ENCODE measurements around the gene MYNN. TPM values are rescaled to one million over a fixed set of nuclear protein-coding genes. Genes with fewer than 3 reads are reported as not detected.

The MYNN gene
- total RNA-seq, 1 donor from 2014 or later, result 23.6 TPM

DNA sequence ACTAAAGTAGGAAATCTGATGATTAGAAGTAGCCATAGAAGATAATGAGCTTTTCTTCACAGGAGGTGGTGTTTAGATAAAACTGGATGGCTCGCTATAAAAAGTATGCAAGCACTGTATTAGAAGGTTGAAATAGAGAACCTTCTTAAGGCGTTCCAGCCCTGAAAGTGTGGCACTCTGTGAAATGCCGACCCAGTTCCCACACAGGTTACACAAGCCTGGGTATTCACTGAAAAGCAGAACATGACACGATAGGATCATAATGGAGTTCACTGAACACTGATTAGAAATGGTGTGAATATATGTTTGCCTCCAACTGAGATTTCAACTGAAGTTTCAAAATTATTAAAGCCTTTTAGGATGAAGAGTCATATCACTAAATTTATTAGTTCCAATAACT is 54.5 kb downstream of the MYNN start:
- H3K4me1 Mint-ChIP-seq, result no peaks in the 10 kb centered on the region
- Histone ChIP-seq H3K9me3 (ENCODE audit: low read depth) (no peaks in the 10 kb centered on the region), H3K27me3 (no peaks in the 10 kb centered on the region), H3K4me3 (no peak overlapping the region), H3K36me3 (no peaks in the 10 kb centered on the region), H2AFZ (replicated peaks) (no peak overlapping the region), H3K79me2 (ENCODE audit: low read depth) (no peaks in the 10 kb centered on the region), H4K20me1 (ENCODE audit: low read depth) (no peaks in the 10 kb centered on the region), H3K4me1 (no peaks in the 10 kb centered on the region), H3K9ac (no peak overlapping the region), H3K4me2 (no peak overlapping the region), H3F3A (ENCODE audit: low read depth) (no peaks in the 10 kb centered on the region), H3K27ac (no peak overlapping the region)
- no peak overlapping the region for H3K4me3 Mint-ChIP-seq
- DNase-seq (ENCODE audit: low spot score), result no peak
- no peaks in the 10 kb centered on the region for H3K36me3 Mint-ChIP-seq
- TF ChIP-seq, protein P1, sequence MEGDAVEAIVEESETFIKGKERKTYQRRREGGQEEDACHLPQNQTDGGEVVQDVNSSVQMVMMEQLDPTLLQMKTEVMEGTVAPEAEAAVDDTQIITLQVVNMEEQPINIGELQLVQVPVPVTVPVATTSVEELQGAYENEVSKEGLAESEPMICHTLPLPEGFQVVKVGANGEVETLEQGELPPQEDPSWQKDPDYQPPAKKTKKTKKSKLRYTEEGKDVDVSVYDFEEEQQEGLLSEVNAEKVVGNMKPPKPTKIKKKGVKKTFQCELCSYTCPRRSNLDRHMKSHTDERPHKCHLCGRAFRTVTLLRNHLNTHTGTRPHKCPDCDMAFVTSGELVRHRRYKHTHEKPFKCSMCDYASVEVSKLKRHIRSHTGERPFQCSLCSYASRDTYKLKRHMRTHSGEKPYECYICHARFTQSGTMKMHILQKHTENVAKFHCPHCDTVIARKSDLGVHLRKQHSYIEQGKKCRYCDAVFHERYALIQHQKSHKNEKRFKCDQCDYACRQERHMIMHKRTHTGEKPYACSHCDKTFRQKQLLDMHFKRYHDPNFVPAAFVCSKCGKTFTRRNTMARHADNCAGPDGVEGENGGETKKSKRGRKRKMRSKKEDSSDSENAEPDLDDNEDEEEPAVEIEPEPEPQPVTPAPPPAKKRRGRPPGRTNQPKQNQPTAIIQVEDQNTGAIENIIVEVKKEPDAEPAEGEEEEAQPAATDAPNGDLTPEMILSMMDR (IDR thresholded peaks at IDR 0.05), result no peak
- TF ChIP-seq EZH2 (IDR thresholded peaks at IDR 0.05), result no peak
- no peak for TF ChIP-seq EZH2phosphoT487 (IDR thresholded peaks at IDR 0.05)
- no peak overlapping the region for H3K27ac Mint-ChIP-seq
- H3K9me3 Mint-ChIP-seq, result no peaks in the 10 kb centered on the region
- no peaks in the 10 kb centered on the region for H3K27me3 Mint-ChIP-seq (ENCODE audit: insufficient read depth, low read depth)

- no peaks in the 10 kb centered on the region for H3K9me3 ChIP-seq (ENCODE audit: low read depth)
- Mint-ChIP-seq H3K4me1 (peaks cover 12% of the 10 kb centered on the region), H3K27me3 (ENCODE audit: insufficient read depth, low read depth) (no peaks in the 10 kb centered on the region), H3K36me3 (no peaks in the 10 kb centered on the region), H3K4me3 (no peak overlapping the region), H3K27ac (peak overlapping the region; percentile 89), H3K9me3 (no peaks in the 10 kb centered on the region)
- no peak for DNase-seq (ENCODE audit: low spot score)
- H4K20me1 ChIP-seq (ENCODE audit: low read depth), result no peaks in the 10 kb centered on the region
- no peak overlapping the region for H3K9ac ChIP-seq
- no peaks in the 10 kb centered on the region for H3K36me3 ChIP-seq
- H2AFZ ChIP-seq (replicated peaks), result peak overlapping the region; percentile 75
- H3K27ac ChIP-seq, result no peak overlapping the region
- no peaks in the 10 kb centered on the region for H3K27me3 ChIP-seq
- no peaks in the 10 kb centered on the region for H3K79me2 ChIP-seq (ENCODE audit: low read depth)
- no peak overlapping the region for H3K4me2 ChIP-seq
- H3K4me3 ChIP-seq, result no peak overlapping the region
- no peaks in the 10 kb centered on the region for H3K4me1 ChIP-seq
- TF ChIP-seq EZH2phosphoT487 (IDR thresholded peaks at IDR 0.05) (no peak), EZH2 (IDR thresholded peaks at IDR 0.05) (no peak)
- TF ChIP-seq, protein P1 (IDR thresholded peaks at IDR 0.05), result no peak
- H3F3A ChIP-seq (ENCODE audit: low read depth), result no peaks in the 10 kb centered on the region
Observed at GRCh38 chr3:169835533-169835932, 62.3 kb downstream of the MYNN start.

- H3K9me3 Mint-ChIP-seq, result no peaks in the 10 kb centered on the region
- Histone ChIP-seq H4K20me1 (ENCODE audit: low read depth) (no peaks in the 10 kb centered on the region), H3K4me1 (no peaks in the 10 kb centered on the region), H3K36me3 (no peaks in the 10 kb centered on the region), H3K27ac (no peak overlapping the region), H3K9ac (no peak overlapping the region), H3K4me2 (no peak overlapping the region), H3K9me3 (ENCODE audit: low read depth) (no peaks in the 10 kb centered on the region), H2AFZ (replicated peaks) (peak overlapping the region; percentile 89), H3F3A (ENCODE audit: low read depth) (no peaks in the 10 kb centered on the region), H3K4me3 (no peak overlapping the region), H3K79me2 (ENCODE audit: low read depth) (no peaks in the 10 kb centered on the region), H3K27me3 (no peaks in the 10 kb centered on the region)
- H3K27me3 Mint-ChIP-seq (ENCODE audit: insufficient read depth, low read depth), result no peaks in the 10 kb centered on the region
- no peak overlapping the region for H3K4me3 Mint-ChIP-seq
- H3K27ac Mint-ChIP-seq, result peak overlapping the region; percentile 76
- H3K36me3 Mint-ChIP-seq, result no peaks in the 10 kb centered on the region
- no peak for TF ChIP-seq EZH2 (IDR thresholded peaks at IDR 0.05)
- TF ChIP-seq EZH2phosphoT487 (IDR thresholded peaks at IDR 0.05), result no peak
- TF ChIP-seq, protein P1 (IDR thresholded peaks at IDR 0.05), result no peak
- peak; percentile 23 for DNase-seq (ENCODE audit: low spot score)
- peaks cover 14% of the 10 kb centered on the region for H3K4me1 Mint-ChIP-seq
Observed at GRCh38 chr3:169836078-169836941, 63.1 kb downstream of the MYNN start.

All from neural progenitor cell (in vitro differentiated cells).